ENCODE measurements around the gene NOS1AP. TPM values are rescaled to one million over a fixed set of nuclear protein-coding genes. Genes with fewer than 3 reads are reported as not detected.
A peak's percentile ranks its signal among the peaks of the same experiment; 100 is the strongest.

Gene NOS1AP
- total RNA-seq, 1 experiment from 2014 or later, result 5.3 TPM

DNA sequence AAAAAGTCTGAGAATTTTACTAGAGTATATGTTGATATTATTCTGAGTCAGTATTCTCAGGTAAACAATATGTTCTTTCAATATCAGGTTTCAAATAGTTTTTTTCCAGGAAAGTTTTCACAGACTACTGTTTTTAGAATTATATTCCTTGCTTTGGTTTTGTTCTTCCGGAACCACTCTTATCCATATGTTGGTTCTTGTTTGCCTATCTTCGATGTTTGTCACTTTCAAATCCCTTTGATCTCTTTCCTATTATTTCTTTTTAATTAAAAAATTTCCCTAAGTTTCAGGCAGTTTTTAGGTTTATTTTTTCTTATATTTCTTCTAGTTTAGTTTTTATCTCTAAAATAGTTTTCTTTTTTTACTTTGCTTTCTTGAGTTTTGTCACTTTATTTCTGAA, 20.9 kb downstream of the NOS1AP start:
- intact Hi-C loops (cut with micrococcal nuclease), result no loop called here
- Histone ChIP-seq H3K4me3 (replicated peaks in 1 of 2; ENCODE audit: low read depth in 1 of 2, low read length in 2 of 2) (no peak overlapping the region), H3K36me3 (ENCODE audit: control insufficient read depth in 1 of 2, insufficient read depth in 2 of 2, low read length in 2 of 2) (no peaks in the 10 kb centered on the region), H4K20me1 (ENCODE audit: insufficient read depth) (no peaks in the 10 kb centered on the region), H3K9me2 (ENCODE audit: insufficient read depth) (no peaks in the 10 kb centered on the region), H3K27ac (ENCODE audit: low read depth, low read length) (no peak overlapping the region), H3K79me2 (ENCODE audit: insufficient read depth, low read length) (no peaks in the 10 kb centered on the region), H3K9me3 (ENCODE audit: control insufficient read depth in 1 of 2, insufficient read depth in 1 of 2, low read depth in 1 of 2, low read length in 2 of 2) (no peaks in the 10 kb centered on the region), H3K9ac (ENCODE audit: low read length) (no peak overlapping the region), H3K4me2 (ENCODE audit: low read length) (no peak overlapping the region), H3K4me1 (ENCODE audit: control insufficient read depth in 1 of 2, insufficient read depth in 2 of 2, low read length in 2 of 2) (peaks cover 23 to 27% of the 10 kb centered on the region in 2 experiments), H3K27me3 (ENCODE audit: insufficient read depth, low read length) (no peaks in the 10 kb centered on the region), H2AFZ (ENCODE audit: low read depth, low read length, poor library complexity, severe bottlenecking) (no peak overlapping the region)
- POLR2A ChIA-PET, result no interaction called here
- TF ChIP-seq CEBPB (IDR thresholded peaks at IDR 0.05; ENCODE audit: low read depth), result no peak
- no peak for TF ChIP-seq SRF (IDR thresholded peaks at IDR 0.05; ENCODE audit: low read depth)
- TF ChIP-seq SP1 (IDR thresholded peaks at IDR 0.05; ENCODE audit: low read depth), result no peak
- ATAC-seq, result no peak
- RAD21 ChIA-PET (ENCODE audit: low non-redundant PET in 1 of 2, low total read pairs in 2 of 2, uncharacterized antibody in 2 of 2, unreplicated experiment in 2 of 2), result no interaction called here
- CTCF ChIA-PET, result no interaction called here
- BruUV-seq (replicated peaks), result no TSS peak
- no peak for DNase-seq (ENCODE audit: low read depth, low spot score)

- ChIA-PET CTCF (no interaction called here), RAD21 (ENCODE audit: low non-redundant PET in 1 of 2, low total read pairs in 2 of 2, uncharacterized antibody in 2 of 2, unreplicated experiment in 2 of 2) (interaction anchor here in 1 of 2 experiments (0.7 kb wide), 1 partner anchor 22 kb away, joined by 3 read pairs; the partner anchor contains the start of gene NOS1AP), POLR2A (interaction anchor here (1.5 kb wide), 1 partner anchor 54 kb away, joined by 4 read pairs; no protein-coding TSS in a partner anchor)
- no peak overlapping the region for H3K9ac ChIP-seq (ENCODE audit: low read length)
- H3K27ac ChIP-seq (ENCODE audit: low read depth, low read length), result peak overlapping the region; percentile 12; the same call in 1 of the 2 replicates
- DNase-seq (ENCODE audit: low read depth, low spot score) (no peak), ATAC-seq (peak; percentile 47; the same call in 1 of the 2 replicates)
- H4K20me1 ChIP-seq (ENCODE audit: insufficient read depth), result no peaks in the 10 kb centered on the region
- intact Hi-C loops (cut with micrococcal nuclease), result no loop called here
- no peaks in the 10 kb centered on the region for H3K9me2 ChIP-seq (ENCODE audit: insufficient read depth)
- H3K79me2 ChIP-seq (ENCODE audit: insufficient read depth, low read length), result no peaks in the 10 kb centered on the region
- H3K4me2 ChIP-seq (ENCODE audit: low read length), result no peak overlapping the region
- H3K4me3 ChIP-seq (replicated peaks in 1 of 2; ENCODE audit: low read depth in 1 of 2, low read length in 2 of 2), result no peak overlapping the region
- H3K36me3 ChIP-seq (ENCODE audit: control insufficient read depth in 1 of 2, insufficient read depth in 2 of 2, low read length in 2 of 2), result no peaks in the 10 kb centered on the region
- no peaks in the 10 kb centered on the region for H3K9me3 ChIP-seq (ENCODE audit: control insufficient read depth in 1 of 2, insufficient read depth in 1 of 2, low read depth in 1 of 2, low read length in 2 of 2)
- no peak overlapping the region for H2AFZ ChIP-seq (ENCODE audit: low read depth, low read length, poor library complexity, severe bottlenecking)
- no peaks in the 10 kb centered on the region for H3K27me3 ChIP-seq (ENCODE audit: insufficient read depth, low read length)
- BruUV-seq (replicated peaks), result no TSS peak
- TF ChIP-seq, protein P1, sequence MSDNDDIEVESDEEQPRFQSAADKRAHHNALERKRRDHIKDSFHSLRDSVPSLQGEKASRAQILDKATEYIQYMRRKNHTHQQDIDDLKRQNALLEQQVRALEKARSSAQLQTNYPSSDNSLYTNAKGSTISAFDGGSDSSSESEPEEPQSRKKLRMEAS (IDR thresholded peaks at IDR 0.05), result no peak
- TF ChIP-seq ZFX (IDR thresholded peaks at IDR 0.05) (no peak), SP1 (IDR thresholded peaks at IDR 0.05; ENCODE audit: low read depth) (no peak), RAD21 (IDR thresholded peaks at IDR 0.05; ENCODE audit: low read depth) (0 out of 2 replicates have a peak, but pooled peaks have one; percentile 20), ZNF274 (IDR thresholded peaks at IDR 0.05; ENCODE audit: low read depth, low read length) (no peak)
- TF ChIP-seq, protein P2, sequence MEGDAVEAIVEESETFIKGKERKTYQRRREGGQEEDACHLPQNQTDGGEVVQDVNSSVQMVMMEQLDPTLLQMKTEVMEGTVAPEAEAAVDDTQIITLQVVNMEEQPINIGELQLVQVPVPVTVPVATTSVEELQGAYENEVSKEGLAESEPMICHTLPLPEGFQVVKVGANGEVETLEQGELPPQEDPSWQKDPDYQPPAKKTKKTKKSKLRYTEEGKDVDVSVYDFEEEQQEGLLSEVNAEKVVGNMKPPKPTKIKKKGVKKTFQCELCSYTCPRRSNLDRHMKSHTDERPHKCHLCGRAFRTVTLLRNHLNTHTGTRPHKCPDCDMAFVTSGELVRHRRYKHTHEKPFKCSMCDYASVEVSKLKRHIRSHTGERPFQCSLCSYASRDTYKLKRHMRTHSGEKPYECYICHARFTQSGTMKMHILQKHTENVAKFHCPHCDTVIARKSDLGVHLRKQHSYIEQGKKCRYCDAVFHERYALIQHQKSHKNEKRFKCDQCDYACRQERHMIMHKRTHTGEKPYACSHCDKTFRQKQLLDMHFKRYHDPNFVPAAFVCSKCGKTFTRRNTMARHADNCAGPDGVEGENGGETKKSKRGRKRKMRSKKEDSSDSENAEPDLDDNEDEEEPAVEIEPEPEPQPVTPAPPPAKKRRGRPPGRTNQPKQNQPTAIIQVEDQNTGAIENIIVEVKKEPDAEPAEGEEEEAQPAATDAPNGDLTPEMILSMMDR (IDR thresholded peaks at IDR 0.05 in 2 of 3, conservative IDR thresholded peaks at IDR 0.05 in 1 of 3; ENCODE audit: borderline replicate concordance in 1 of 3, insufficient read depth in 1 of 3, low read depth in 2 of 3, low read length in 2 of 3), result 0 out of 6 replicates have a peak, but pooled peaks of 1 of the 3 experiments have one; percentile 5
- H3K4me1 ChIP-seq (ENCODE audit: control insufficient read depth in 1 of 2, insufficient read depth in 2 of 2, low read length in 2 of 2), result peaks cover 23 to 27% of the 10 kb centered on the region in 2 experiments
These were observed 22.4 kb downstream of the NOS1AP start for GRCh38 chr1:162091681-162092524.
